CD4-positive, alpha-beta memory T cell (primary cell): Measurements from ENCODE around the gene ARHGEF38. TPM values are rescaled to one million over a fixed set of nuclear protein-coding genes. Genes with fewer than 3 reads are reported as not detected.

ENCODE experiments used
- CTCF ChIA-PET: fragments of 350-600 bp; sonication (Branson Sonifier 250); formaldehyde crosslinking; loops from one replicate; lab custom pipeline; 2021; ENCODE audit warnings: inconsistent platforms; ENCODE audit not compliant: partially characterized antibody; lab: Charles Lee
- POLR2A ChIA-PET: fragments of 350-600 bp; sonication (Branson Sonifier 250); formaldehyde crosslinking; loops from one replicate; lab custom pipeline; 2021; ENCODE audit not compliant: partially characterized antibody; lab: Charles Lee
- DNase-seq, 5 donors: peaks; one replicate each; pipeline versions ENCODE4 v3.0.0 to v3.0.0-alpha.2; 2020 to 2022; ENCODE audit warnings: mixed read lengths in 1 of 5
- H3K27ac ChIP-seq: one replicate; pipeline ENCODE4 v1.7.0; 2013; ENCODE audit warnings: low read depth, low read length
- H3K27me3 ChIP-seq: 2 replicates; pipeline ENCODE4 v1.7.0; 2013; ENCODE audit warnings: mild to moderate bottlenecking, low read length, moderate library complexity; ENCODE audit not compliant: insufficient read depth
- H3K36me3 ChIP-seq: 2 replicates; pipeline ENCODE4 v1.7.0; 2013; ENCODE audit warnings: mild to moderate bottlenecking, low read length, moderate library complexity; ENCODE audit not compliant: insufficient read depth
- H3K4me1 ChIP-seq: 2 replicates; pipeline ENCODE4 v1.7.0; 2013; ENCODE audit warnings: mild to moderate bottlenecking, low read length, moderate library complexity; ENCODE audit not compliant: insufficient read depth
- H3K4me3 ChIP-seq, 2 donors: one replicate each; pipeline ENCODE4 v1.7.0; 2013; ENCODE audit warnings: low read length in 2 of 2, mild to moderate bottlenecking in 1 of 2
- H3K9me3 ChIP-seq, 2 donors: one replicate each; pipeline ENCODE4 v1.7.0; 2013; ENCODE audit warnings: low read length in 2 of 2, control low read depth in 1 of 2; ENCODE audit not compliant: control insufficient read depth in 1 of 2
- H3K27ac Mint-ChIP-seq, 7 donors: one replicate each; pipeline ENCODE4 v1.8.0; 2020 to 2021; ENCODE audit warnings: mixed read lengths in 7 of 7, mild to moderate bottlenecking in 6 of 7, inconsistent platforms in 3 of 7, moderate library complexity in 3 of 7
- H3K27me3 Mint-ChIP-seq, 2 donors: one replicate each; pipeline ENCODE4 v1.8.0; 2020 to 2021; ENCODE audit warnings: mixed read lengths in 2 of 2
- H3K36me3 Mint-ChIP-seq, 2 donors: one replicate each; pipeline ENCODE4 v1.8.0; 2020 to 2021; ENCODE audit warnings: mixed read lengths in 2 of 2, inconsistent platforms in 1 of 2, mild to moderate bottlenecking in 1 of 2
- H3K4me1 Mint-ChIP-seq, 4 donors: one replicate each; pipeline ENCODE4 v1.8.0; 2020 to 2021; ENCODE audit warnings: mixed read lengths in 4 of 4, mild to moderate bottlenecking in 1 of 4
- H3K4me3 Mint-ChIP-seq, 8 donors: one replicate each; pipeline ENCODE4 v1.8.0; 2020 to 2021; ENCODE audit warnings: mixed read lengths in 8 of 8, mild to moderate bottlenecking in 7 of 8, moderate library complexity in 6 of 8, inconsistent platforms in 3 of 8
- H3K9me3 Mint-ChIP-seq, 8 donors: one replicate each; pipeline ENCODE4 v1.8.0; 2020 to 2021; ENCODE audit warnings: mixed read lengths in 8 of 8, mild to moderate bottlenecking in 5 of 8, inconsistent platforms in 3 of 8, moderate library complexity in 1 of 8
- intact Hi-C: fragments of 100-400 bp; cut with micrococcal nuclease; formaldehyde crosslinking; loops from one replicate; pipeline ENCODE4 v1.15.1; 2023
- polyA plus RNA-seq, 2 donors: library from polyadenylated mRNA; unstranded; fragments of 300-500 nt; fragmentation: Illumina TruSeq; gene quantifications; one replicate each; pipeline ENCODE4 v1.2.3, GENCODE V29; 2021
- total RNA-seq, 2 experiments: library from RNA; stranded (reverse); gene quantifications; one replicate each; pipeline ENCODE4 v1.2.3, GENCODE V29; 2021

Gene ARHGEF38
- total and polyA plus RNA-seq, 4 experiments from 2014 or later = 0.30 TPM; not detected in 3

- Histone ChIP-seq H3K27me3 (peaks cover 3% of the 10 kb centered on the region), H3K4me3 (no peak overlapping the region), H3K4me1 (no peaks in the 10 kb centered on the region), H3K9me3 (no peaks in the 10 kb centered on the region), H3K27ac (no peak overlapping the region), H3K36me3 (no peaks in the 10 kb centered on the region)
- Mint-ChIP-seq H3K36me3 (no peaks in the 10 kb centered on the region), H3K27me3 (peaks cover 10 to 13% of the 10 kb centered on the region in 2 donors), H3K4me1 (no peaks in the 10 kb centered on the region), H3K4me3 (no peak overlapping the region), H3K27ac (no peak overlapping the region), H3K9me3 (no peaks in the 10 kb centered on the region)
- no peak for DNase-seq
- ChIA-PET POLR2A (no interaction called here), CTCF (no interaction called here)
- intact Hi-C loops = no loop called here
These were observed 45.6 kb downstream of the ARHGEF38 start for GRCh38 chr4:105598052-105598451.

DNA sequence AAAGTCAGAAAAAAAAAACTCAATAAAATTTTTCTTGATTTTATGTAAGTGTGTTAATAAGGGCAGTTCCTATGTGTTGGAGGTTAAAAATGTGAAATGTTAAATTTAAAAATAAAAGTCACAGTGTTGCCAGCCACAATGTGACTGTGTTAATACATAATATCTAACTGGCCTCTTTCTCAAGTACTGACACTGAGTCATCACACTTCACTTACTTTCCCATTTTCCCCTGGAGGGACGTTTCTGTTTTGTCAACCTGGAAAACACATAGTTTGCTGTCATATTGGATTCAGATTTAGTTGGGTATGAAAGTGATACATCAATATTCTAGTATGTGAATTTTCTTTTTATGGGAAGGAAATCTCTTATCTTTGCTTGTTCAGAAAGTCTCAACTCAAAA is 46.4 kb downstream of the ARHGEF38 start:
- CTCF ChIA-PET = no interaction called here
- Histone ChIP-seq H3K9me3 (no peaks in the 10 kb centered on the region), H3K27ac (no peak overlapping the region), H3K4me1 (no peaks in the 10 kb centered on the region), H3K4me3 (no peak overlapping the region), H3K27me3 (peaks cover 3% of the 10 kb centered on the region), H3K36me3 (no peaks in the 10 kb centered on the region)
- no peaks in the 10 kb centered on the region for H3K36me3 Mint-ChIP-seq
- H3K27ac Mint-ChIP-seq = no peak overlapping the region
- no peaks in the 10 kb centered on the region for H3K9me3 Mint-ChIP-seq
- POLR2A ChIA-PET = no interaction called here
- intact Hi-C loops = no loop called here
- peaks cover 11 to 13% of the 10 kb centered on the region in 2 donors for H3K27me3 Mint-ChIP-seq
- no peak overlapping the region for H3K4me3 Mint-ChIP-seq
- DNase-seq = no peak
- no peaks in the 10 kb centered on the region for H3K4me1 Mint-ChIP-seq

DNA sequence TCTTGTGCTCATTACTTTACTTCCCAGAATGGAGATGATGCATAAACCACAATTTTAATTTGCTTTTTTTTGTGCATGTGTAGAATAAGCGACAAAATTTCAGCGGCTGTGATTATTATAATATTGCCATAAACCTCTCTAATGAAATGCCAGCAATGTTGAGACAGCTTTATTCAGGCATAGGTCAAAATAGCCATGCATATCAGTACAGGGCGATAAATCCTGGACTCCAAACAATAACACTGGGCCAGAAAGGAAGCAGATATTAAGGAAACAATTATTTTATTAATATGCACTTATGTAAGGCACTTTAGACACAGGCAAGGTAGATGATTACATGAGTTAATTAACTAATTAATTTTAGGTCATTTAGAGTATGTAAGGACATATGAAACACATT is 47.1 kb downstream of the ARHGEF38 start:
- ChIA-PET CTCF (no interaction called here), POLR2A (no interaction called here)
- intact Hi-C loops = no loop called here

GRCh38 chr4:105599932-105600655 is 47.7 kb downstream of the ARHGEF38 start:
- Histone ChIP-seq H3K4me3 (no peak overlapping the region), H3K4me1 (no peaks in the 10 kb centered on the region), H3K27ac (no peak overlapping the region), H3K9me3 (no peaks in the 10 kb centered on the region), H3K36me3 (no peaks in the 10 kb centered on the region), H3K27me3 (peaks cover 3% of the 10 kb centered on the region)
- H3K27me3 Mint-ChIP-seq = peaks cover 5 to 8% of the 10 kb centered on the region in 2 donors
- no peaks in the 10 kb centered on the region for H3K9me3 Mint-ChIP-seq
- no peak overlapping the region for H3K4me3 Mint-ChIP-seq
- no peak for DNase-seq
- ChIA-PET CTCF (no interaction called here), POLR2A (no interaction called here)
- intact Hi-C loops = no loop called here
- no peaks in the 10 kb centered on the region for H3K4me1 Mint-ChIP-seq
- no peaks in the 10 kb centered on the region for H3K36me3 Mint-ChIP-seq
- H3K27ac Mint-ChIP-seq = no peak overlapping the region

More for the DNA sequence above, 47.1 kb downstream of the ARHGEF38 start:
- no peaks in the 10 kb centered on the region for H3K36me3 ChIP-seq
- no peak overlapping the region for H3K4me3 ChIP-seq
- H3K4me3 Mint-ChIP-seq = no peak overlapping the region
- peaks cover 7 to 8% of the 10 kb centered on the region in 2 donors for H3K27me3 Mint-ChIP-seq
- H3K36me3 Mint-ChIP-seq = no peaks in the 10 kb centered on the region
- H3K4me1 ChIP-seq = no peaks in the 10 kb centered on the region
- no peak overlapping the region for H3K27ac ChIP-seq
- no peak for DNase-seq
- H3K27me3 ChIP-seq = peaks cover 3% of the 10 kb centered on the region
- H3K4me1 Mint-ChIP-seq = no peaks in the 10 kb centered on the region
- no peaks in the 10 kb centered on the region for H3K9me3 Mint-ChIP-seq
- no peak overlapping the region for H3K27ac Mint-ChIP-seq
- H3K9me3 ChIP-seq = no peaks in the 10 kb centered on the region

GRCh38 chr4:105600951-105601350 is 48.5 kb downstream of the ARHGEF38 start:
- Histone ChIP-seq H3K27me3 (peaks cover 3% of the 10 kb centered on the region), H3K9me3 (no peaks in the 10 kb centered on the region), H3K36me3 (no peaks in the 10 kb centered on the region), H3K4me3 (no peak overlapping the region), H3K4me1 (no peaks in the 10 kb centered on the region), H3K27ac (no peak overlapping the region)
- POLR2A ChIA-PET = no interaction called here
- DNase-seq = no peak
- H3K27ac Mint-ChIP-seq = no peak overlapping the region
- CTCF ChIA-PET = no interaction called here
- H3K4me3 Mint-ChIP-seq = no peak overlapping the region
- H3K36me3 Mint-ChIP-seq = no peaks in the 10 kb centered on the region
- H3K4me1 Mint-ChIP-seq = no peaks in the 10 kb centered on the region
- intact Hi-C loops = no loop called here
- no peaks in the 10 kb centered on the region for H3K9me3 Mint-ChIP-seq
- H3K27me3 Mint-ChIP-seq = peaks cover 5 to 8% of the 10 kb centered on the region in 2 donors

DNA sequence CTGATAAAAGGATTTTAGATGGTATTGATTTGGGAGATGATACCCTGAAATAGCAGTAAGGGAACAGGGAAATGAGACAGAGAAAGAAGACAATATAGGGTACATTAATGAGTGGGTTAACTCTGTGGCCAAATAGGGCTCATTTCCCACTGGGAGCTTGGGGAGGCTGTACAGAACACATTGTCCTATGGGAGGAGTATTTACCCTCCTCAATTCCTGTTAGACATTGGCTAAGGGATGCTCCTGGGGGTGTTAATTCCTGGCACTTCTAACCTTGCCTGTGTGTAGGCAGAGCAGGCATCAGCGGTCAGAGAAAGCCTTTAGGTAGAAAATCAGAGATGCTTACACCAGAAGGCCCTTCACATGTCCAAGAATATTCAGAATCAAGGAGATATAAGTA is 49.0 kb downstream of the ARHGEF38 start:
- no peak overlapping the region for H3K27ac ChIP-seq
- H3K27ac Mint-ChIP-seq = no peak overlapping the region
- H3K36me3 Mint-ChIP-seq = no peaks in the 10 kb centered on the region
- H3K4me1 ChIP-seq = no peaks in the 10 kb centered on the region
- H3K36me3 ChIP-seq = no peaks in the 10 kb centered on the region
- H3K27me3 ChIP-seq = peaks cover 3% of the 10 kb centered on the region
- no peak overlapping the region for H3K4me3 ChIP-seq
- H3K27me3 Mint-ChIP-seq = peaks cover 5 to 6% of the 10 kb centered on the region in 2 donors
- no peak overlapping the region for H3K4me3 Mint-ChIP-seq
- intact Hi-C loops = no loop called here
- H3K9me3 ChIP-seq = no peaks in the 10 kb centered on the region
- ChIA-PET POLR2A (no interaction called here), CTCF (no interaction called here)
- H3K4me1 Mint-ChIP-seq = no peaks in the 10 kb centered on the region
- no peaks in the 10 kb centered on the region for H3K9me3 Mint-ChIP-seq
- no peak for DNase-seq

- Histone ChIP-seq H3K4me3 (no peak overlapping the region), H3K4me1 (no peaks in the 10 kb centered on the region), H3K36me3 (no peaks in the 10 kb centered on the region), H3K27me3 (peaks cover 3% of the 10 kb centered on the region), H3K9me3 (no peaks in the 10 kb centered on the region), H3K27ac (no peak overlapping the region)
- intact Hi-C loops = no loop called here
- CTCF ChIA-PET = no interaction called here
- Mint-ChIP-seq H3K27ac (no peak overlapping the region), H3K27me3 (peaks cover 0 to 4% of the 10 kb centered on the region in 2 donors), H3K4me1 (no peaks in the 10 kb centered on the region), H3K4me3 (no peak overlapping the region), H3K36me3 (no peaks in the 10 kb centered on the region), H3K9me3 (no peaks in the 10 kb centered on the region)
- no peak for DNase-seq
- POLR2A ChIA-PET = no interaction called here
These were observed 50.7 kb downstream of the ARHGEF38 start for GRCh38 chr4:105603158-105603557.
